Astrocyte (in vitro differentiated cells and primary cell): ENCODE data around the gene SUN1. TPM values are rescaled to one million over a fixed set of nuclear protein-coding genes. Genes with fewer than 3 reads are reported as not detected.

Source experiments
- DNase-seq: peaks from one replicate; pipeline ENCODE4 v3.0.0-alpha.2; 2010; ENCODE audit warnings: low read depth
- FAIRE-seq: peaks from 2 replicates; lab custom pipeline; 2011; peaks lifted over from hg19 to GRCh38; lab: Jason Lieb, UNC
- H2AFZ ChIP-seq: 2 replicates; pipeline ENCODE4 v1.6.0; 2012; ENCODE audit warnings: low read depth, low read length, inconsistent platforms
- H3K27ac ChIP-seq: 2 replicates; pipeline ENCODE4 v1.5.1; 2011; ENCODE audit warnings: low read depth, low read length, inconsistent platforms
- H3K27me3 ChIP-seq: 2 replicates; pipeline ENCODE4 v1.6.0; 2011; ENCODE audit warnings: low read length, inconsistent platforms; ENCODE audit not compliant: insufficient read depth
- H3K36me3 ChIP-seq: 2 replicates; pipeline ENCODE4 v1.5.1; 2011; ENCODE audit warnings: low read length, inconsistent platforms; ENCODE audit not compliant: insufficient read depth
- H3K4me1 ChIP-seq: 2 replicates; pipeline ENCODE4 v1.5.1; 2011; ENCODE audit warnings: low read length, inconsistent platforms; ENCODE audit not compliant: insufficient read depth
- H3K4me2 ChIP-seq: 2 replicates; pipeline ENCODE4 v1.6.0; 2012; ENCODE audit warnings: low read length, inconsistent platforms
- H3K4me3 ChIP-seq: 2 replicates; pipeline ENCODE4 v1.5.1; 2011; ENCODE audit warnings: low read depth, mild to moderate bottlenecking, low read length, inconsistent platforms; ENCODE audit not compliant: insufficient read depth
- H3K79me2 ChIP-seq: 2 replicates; pipeline ENCODE4 v1.6.0; 2012; ENCODE audit warnings: mild to moderate bottlenecking, low read length, inconsistent platforms; ENCODE audit not compliant: insufficient read depth
- H3K9ac ChIP-seq: 2 replicates; pipeline ENCODE4 v1.6.0; 2012; ENCODE audit warnings: mild to moderate bottlenecking, low read length, inconsistent platforms
- H3K9me3 ChIP-seq: 2 replicates; pipeline ENCODE4 v1.5.1; 2012; ENCODE audit warnings: low read depth, mild to moderate bottlenecking, low read length, inconsistent platforms; ENCODE audit not compliant: insufficient read depth
- H4K20me1 ChIP-seq: 2 replicates; pipeline ENCODE4 v1.6.0; 2012; ENCODE audit warnings: low read length, inconsistent platforms; ENCODE audit not compliant: insufficient read depth
- H3K27ac Mint-ChIP-seq: one replicate; pipeline ENCODE4 v1.8.0; 2021; ENCODE audit warnings: mild to moderate bottlenecking, mixed read lengths; ENCODE audit not compliant: unreplicated experiment
- H3K27me3 Mint-ChIP-seq: one replicate; pipeline ENCODE4 v1.8.0; 2021; ENCODE audit warnings: low read depth, mixed read lengths; ENCODE audit not compliant: unreplicated experiment
- H3K36me3 Mint-ChIP-seq: one replicate; pipeline ENCODE4 v1.8.0; 2021; ENCODE audit warnings: low read depth, mixed read lengths; ENCODE audit not compliant: unreplicated experiment
- H3K4me1 Mint-ChIP-seq: one replicate; pipeline ENCODE4 v1.8.0; 2021; ENCODE audit warnings: low read depth, mixed read lengths; ENCODE audit not compliant: unreplicated experiment
- H3K4me3 Mint-ChIP-seq: one replicate; pipeline ENCODE4 v1.8.0; 2021; ENCODE audit warnings: mild to moderate bottlenecking, moderate library complexity, mixed read lengths; ENCODE audit not compliant: unreplicated experiment
- H3K9me3 Mint-ChIP-seq: one replicate; pipeline ENCODE4 v1.8.0; 2021; ENCODE audit warnings: mild to moderate bottlenecking, mixed read lengths; ENCODE audit not compliant: unreplicated experiment
- CTCF ChIP-seq: IDR thresholded peaks from 2 replicates; pipeline ENCODE4 v1.5.1; 2011; ENCODE audit warnings: low read depth, mild to moderate bottlenecking, inconsistent platforms, low read length, moderate library complexity; ENCODE audit not compliant: insufficient read depth
- EZH2 ChIP-seq: IDR thresholded peaks from 2 replicates; pipeline ENCODE4 v1.6.1; 2012; ENCODE audit warnings: mild to moderate bottlenecking, low read length, inconsistent platforms; ENCODE audit not compliant: insufficient read depth
- total RNA-seq: library from RNA; stranded (reverse); gene quantifications from 2 replicates; pipeline ENCODE4 v1.2.1, GENCODE V29; 2021

SUN1 gene
- total RNA-seq, 1 donor from 2014 or later: 121 TPM

- Histone ChIP-seq H2AFZ (no peak overlapping the region), H3K4me2 (peak overlapping the region; percentile 25), H3K27me3 (no peaks in the 10 kb centered on the region), H3K27ac (peak overlapping the region; percentile 68), H3K79me2 (peaks cover 14% of the 10 kb centered on the region), H3K4me3 (no peak overlapping the region), H3K9ac (peak overlapping the region; percentile 55), H3K9me3 (no peaks in the 10 kb centered on the region), H3K4me1 (peaks cover 10% of the 10 kb centered on the region), H4K20me1 (peaks cover 8% of the 10 kb centered on the region), H3K36me3 (peaks cover 27% of the 10 kb centered on the region)
- peaks cover 22% of the 10 kb centered on the region for H3K36me3 Mint-ChIP-seq
- peak overlapping the region; percentile 0 for H3K4me3 Mint-ChIP-seq
- no peak for TF ChIP-seq CTCF
- TF ChIP-seq EZH2: no peak
- DNase-seq: peak; percentile 33
- no peaks in the 10 kb centered on the region for H3K27me3 Mint-ChIP-seq
- no peaks in the 10 kb centered on the region for H3K4me1 Mint-ChIP-seq
- no peak overlapping the region for H3K27ac Mint-ChIP-seq
- no peak for FAIRE-seq
- H3K9me3 Mint-ChIP-seq: no peaks in the 10 kb centered on the region
Observed at GRCh38 chr7:867406-868188, 35.3 kb downstream of the SUN1 start.

- Histone ChIP-seq H3K36me3 (peaks cover 29% of the 10 kb centered on the region), H3K27ac (no peak overlapping the region), H3K27me3 (no peaks in the 10 kb centered on the region), H3K4me3 (no peak overlapping the region), H3K4me2 (no peak overlapping the region), H3K9me3 (no peaks in the 10 kb centered on the region), H3K79me2 (peaks cover 14% of the 10 kb centered on the region), H3K9ac (peak overlapping the region; percentile 55), H2AFZ (no peak overlapping the region), H3K4me1 (peaks cover 10% of the 10 kb centered on the region), H4K20me1 (peaks cover 8% of the 10 kb centered on the region)
- no peak for DNase-seq
- TF ChIP-seq CTCF (no peak), EZH2 (no peak)
- Mint-ChIP-seq H3K9me3 (no peaks in the 10 kb centered on the region), H3K4me1 (no peaks in the 10 kb centered on the region), H3K36me3 (peaks cover 25% of the 10 kb centered on the region), H3K4me3 (no peak overlapping the region), H3K27me3 (no peaks in the 10 kb centered on the region), H3K27ac (no peak overlapping the region)
- no peak for FAIRE-seq
Observed at GRCh38 chr7:868189-868486, 35.9 kb downstream of the SUN1 start.

GRCh38 chr7:869348-869747 is 37.1 kb downstream of the SUN1 start:
- Histone ChIP-seq H3K4me2 (no peak overlapping the region), H4K20me1 (peaks cover 8% of the 10 kb centered on the region), H3K4me1 (peaks cover 10% of the 10 kb centered on the region), H2AFZ (no peak overlapping the region), H3K79me2 (peaks cover 14% of the 10 kb centered on the region), H3K27me3 (no peaks in the 10 kb centered on the region), H3K36me3 (peaks cover 29% of the 10 kb centered on the region), H3K9ac (no peak overlapping the region), H3K9me3 (no peaks in the 10 kb centered on the region), H3K27ac (no peak overlapping the region), H3K4me3 (no peak overlapping the region)
- H3K9me3 Mint-ChIP-seq: no peaks in the 10 kb centered on the region
- no peak for DNase-seq
- peaks cover 28% of the 10 kb centered on the region for H3K36me3 Mint-ChIP-seq
- no peak for FAIRE-seq
- H3K4me1 Mint-ChIP-seq: peaks cover 5% of the 10 kb centered on the region
- no peak overlapping the region for H3K27ac Mint-ChIP-seq
- H3K27me3 Mint-ChIP-seq: no peaks in the 10 kb centered on the region
- TF ChIP-seq EZH2 (no peak), CTCF (no peak)
- H3K4me3 Mint-ChIP-seq: no peak overlapping the region
